ENCODE measurements around the gene ZDHHC9.

ZDHHC9 gene

GRCh38 chrX:129781134-129781672, 62.5 kb downstream of the ZDHHC9 start:
- in situ Hi-C loops (cut with HindIII; ENCODE audit: low pct_ligation_motif_present, low sequenced_read_pairs), result no loop called here

GRCh38 chrX:129780441-129781105, 63.1 kb downstream of the ZDHHC9 start:
- H3K4me3 ChIP-seq (ENCODE audit: low read depth, low read length), result no peak overlapping the region
- no peaks in the 10 kb centered on the region for H3K36me3 ChIP-seq (replicated peaks)
- no peak for DNase-seq
- no peaks in the 10 kb centered on the region for H3K27me3 ChIP-seq (replicated peaks)
- in situ Hi-C loops (cut with HindIII; ENCODE audit: low pct_ligation_motif_present, low sequenced_read_pairs), result no loop called here
- H3K27ac ChIP-seq, result no peak overlapping the region
- no peak for TF ChIP-seq CTCF (IDR thresholded peaks at IDR 0.05; ENCODE audit: low read depth, low read length, missing control alignments)

More at GRCh38 chrX:129781134-129781672, 62.5 kb downstream of the ZDHHC9 start:
- TF ChIP-seq CTCF (IDR thresholded peaks at IDR 0.05; ENCODE audit: low read depth, low read length, missing control alignments), result no peak
- DNase-seq, result no peak
- no peaks in the 10 kb centered on the region for H3K36me3 ChIP-seq (replicated peaks)
- H3K27me3 ChIP-seq (replicated peaks), result no peaks in the 10 kb centered on the region
- H3K27ac ChIP-seq, result no peak overlapping the region
- H3K4me3 ChIP-seq (ENCODE audit: low read depth, low read length), result no peak overlapping the region

DNA sequence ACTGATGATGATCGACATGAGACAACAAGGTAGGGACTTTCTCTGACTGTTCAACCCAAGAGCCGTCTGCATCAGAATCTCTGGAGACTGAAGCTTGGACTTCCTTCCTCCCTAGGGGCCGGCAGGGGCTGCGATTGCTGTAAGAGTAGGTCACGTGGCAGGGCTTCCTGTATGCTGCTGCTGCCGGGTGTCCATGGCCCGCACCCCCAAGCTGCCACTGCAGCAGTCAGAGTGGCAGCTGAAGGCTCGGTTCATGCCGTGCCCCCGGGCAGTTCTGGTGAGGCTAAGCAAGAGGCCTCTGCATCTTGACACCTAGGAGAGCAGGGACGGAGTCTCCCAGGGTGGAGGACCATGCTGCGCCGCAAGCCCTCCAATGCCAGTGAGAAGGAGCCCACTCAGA, 63.9 kb downstream of the ZDHHC9 start, which contains the start of gene SASH3:
Gene SASH3 (plus strand): TSS at position 203 of the 400 bp plus-strand sequence. CDS start 149 bp downstream, at position 352.
- no peak for DNase-seq
- in situ Hi-C loops (cut with HindIII; ENCODE audit: low pct_ligation_motif_present, low sequenced_read_pairs), result no loop called here
- H3K27me3 ChIP-seq (replicated peaks), result no peaks in the 10 kb centered on the region
- H3K36me3 ChIP-seq (replicated peaks), result no peaks in the 10 kb centered on the region
- H3K4me3 ChIP-seq (ENCODE audit: low read depth, low read length), result no peak within 1 kb of the TSS
- TF ChIP-seq CTCF (IDR thresholded peaks at IDR 0.05; ENCODE audit: low read depth, low read length, missing control alignments), result no peak
- H3K27ac ChIP-seq, result no peak within 1 kb of the TSS

- Histone ChIP-seq H3K27me3 (replicated peaks) (no peaks in the 10 kb centered on the region), H3K27ac (no peak overlapping the region), H3K36me3 (replicated peaks) (no peaks in the 10 kb centered on the region), H3K4me3 (ENCODE audit: low read depth, low read length) (no peak overlapping the region)
- in situ Hi-C loops (cut with HindIII; ENCODE audit: low pct_ligation_motif_present, low sequenced_read_pairs), result no loop called here
- no peak for DNase-seq
- TF ChIP-seq CTCF (IDR thresholded peaks at IDR 0.05; ENCODE audit: low read depth, low read length, missing control alignments), result no peak
These were observed 64.5 kb downstream of the ZDHHC9 start for GRCh38 chrX:129779086-129779672.

GRCh38 chrX:129777218-129778030, 66.3 kb downstream of the ZDHHC9 start:
- Histone ChIP-seq H3K4me3 (ENCODE audit: low read depth, low read length) (no peak overlapping the region), H3K27me3 (replicated peaks) (no peaks in the 10 kb centered on the region), H3K36me3 (replicated peaks) (no peaks in the 10 kb centered on the region), H3K27ac (no peak overlapping the region)
- in situ Hi-C loops (cut with HindIII; ENCODE audit: low pct_ligation_motif_present, low sequenced_read_pairs), result no loop called here
- TF ChIP-seq CTCF (IDR thresholded peaks at IDR 0.05; ENCODE audit: low read depth, low read length, missing control alignments), result no peak
- DNase-seq, result no peak

Data from brain microvascular endothelial cell (primary cell).